HG03108 (cell line): Measurements from ENCODE around the gene TOMM20.
"Not testable (repeated sequence)": the region's sequence is repeated elsewhere in the genome, so short reads cannot be mapped to it uniquely, and the experiment has no call there.

Experiments
- ATAC-seq: cut with Tn5 transposase; IDR thresholded peaks from one replicate; pipeline ENCODE4 v1.9.1; 2021; ENCODE audit warnings: moderate library complexity; ENCODE audit not compliant: unreplicated experiment

TOMM20 gene

DNA sequence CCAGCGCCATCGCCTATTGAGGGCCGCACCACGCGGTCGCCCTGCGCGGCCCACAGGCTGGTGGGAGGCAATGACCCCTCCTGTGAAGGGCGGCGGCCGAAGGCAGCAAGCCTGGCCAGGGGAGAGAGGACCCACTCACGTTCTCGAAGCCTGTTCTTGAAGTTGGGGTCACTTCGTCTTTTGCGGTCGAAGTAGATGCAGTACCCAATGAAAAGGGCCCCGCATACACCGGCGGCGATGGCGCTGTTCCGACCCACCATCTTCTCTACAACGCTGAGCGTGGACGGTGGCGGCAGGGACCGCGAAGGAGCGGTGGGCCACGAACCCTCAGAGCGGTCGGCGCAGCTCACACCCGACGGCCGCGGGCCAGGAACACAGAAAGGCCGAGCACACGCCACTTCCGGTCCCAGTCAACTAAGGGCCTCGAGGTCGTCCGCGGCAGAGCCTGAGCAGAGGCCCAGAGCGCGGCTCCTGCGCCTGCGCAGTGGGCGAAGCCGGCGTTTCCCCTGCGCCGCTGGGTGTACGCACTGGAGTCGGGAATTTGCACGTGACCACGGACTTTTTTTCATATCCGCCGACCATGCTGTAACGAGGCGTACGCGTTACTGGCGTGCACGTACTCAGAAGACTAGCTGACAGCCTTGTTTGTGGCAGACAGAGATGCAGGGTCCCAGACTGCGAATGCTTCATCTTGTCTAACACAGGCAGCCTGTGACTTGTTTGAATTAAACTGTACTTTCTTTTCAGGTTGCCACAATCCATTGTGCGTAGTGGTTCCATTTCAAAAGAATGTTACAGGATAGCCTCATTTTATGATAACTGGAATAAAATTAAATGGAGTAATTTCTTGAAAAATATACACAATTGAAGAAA is at the start of gene TOMM20:
TSS of gene TOMM20 (minus strand) at position 382 of the 873 bp plus-strand sequence. CDS start at position 260, 122 bp downstream.
- peak; percentile 92 for ATAC-seq

DNA sequence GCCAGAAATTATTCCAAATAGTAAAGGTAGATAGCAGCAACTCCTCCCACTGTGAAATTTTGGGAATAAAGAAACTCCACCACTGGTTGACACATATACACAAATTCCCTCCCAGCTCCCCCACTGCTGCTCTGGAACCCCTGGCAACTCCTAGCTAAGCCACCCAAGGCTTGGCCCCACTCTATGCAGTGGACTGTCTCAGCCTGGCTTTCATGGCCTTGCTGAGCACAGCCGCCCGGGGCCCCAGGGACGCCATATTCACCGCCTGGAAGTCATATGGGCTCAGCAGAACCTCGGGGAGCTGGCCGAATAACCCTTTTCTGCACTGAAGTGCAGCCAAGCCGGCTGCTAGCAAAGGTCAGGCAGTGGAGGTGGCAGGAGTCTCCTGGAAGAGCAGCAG is 47.8 kb upstream of the TOMM20 start:
- ATAC-seq: no peak

DNA sequence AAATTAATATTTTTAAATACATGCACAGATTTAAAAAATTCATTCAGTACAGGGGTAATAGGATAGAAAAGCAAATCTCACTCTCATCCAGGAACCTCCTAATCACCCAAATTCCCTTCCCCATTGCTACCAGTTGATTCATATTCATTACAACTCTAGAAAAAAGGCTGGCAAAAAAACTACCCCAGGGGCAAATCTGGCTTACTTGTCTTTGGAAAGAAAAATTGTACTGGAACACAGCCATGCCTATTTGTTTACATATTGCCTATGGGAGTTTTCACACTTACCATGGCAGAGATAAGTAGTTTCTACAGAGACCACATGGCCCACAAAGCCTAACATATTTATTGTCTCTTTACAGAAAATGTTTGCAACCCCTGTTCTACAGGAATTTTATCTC is 41.3 kb upstream of the TOMM20 start:
- no peak for ATAC-seq

DNA sequence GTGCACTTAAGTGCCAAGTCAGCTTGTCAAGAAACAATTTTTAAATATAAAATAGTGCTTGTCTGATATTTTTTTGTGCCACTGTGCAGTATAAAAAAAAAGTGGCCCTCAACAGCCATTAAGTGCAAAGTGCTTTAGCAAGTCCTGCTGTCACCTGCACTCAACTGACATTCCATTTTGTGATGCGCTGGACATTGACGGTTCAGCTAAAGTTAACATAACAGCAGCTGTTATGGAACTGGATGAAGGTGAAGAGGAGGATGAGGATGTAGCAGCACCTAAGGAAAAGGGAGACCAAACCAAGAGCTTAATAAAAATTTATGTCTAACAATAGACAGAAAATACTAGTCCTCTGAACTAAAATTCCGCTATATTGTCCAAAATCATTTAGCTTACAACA is 39.7 kb upstream of the TOMM20 start:
- no peak for ATAC-seq

DNA sequence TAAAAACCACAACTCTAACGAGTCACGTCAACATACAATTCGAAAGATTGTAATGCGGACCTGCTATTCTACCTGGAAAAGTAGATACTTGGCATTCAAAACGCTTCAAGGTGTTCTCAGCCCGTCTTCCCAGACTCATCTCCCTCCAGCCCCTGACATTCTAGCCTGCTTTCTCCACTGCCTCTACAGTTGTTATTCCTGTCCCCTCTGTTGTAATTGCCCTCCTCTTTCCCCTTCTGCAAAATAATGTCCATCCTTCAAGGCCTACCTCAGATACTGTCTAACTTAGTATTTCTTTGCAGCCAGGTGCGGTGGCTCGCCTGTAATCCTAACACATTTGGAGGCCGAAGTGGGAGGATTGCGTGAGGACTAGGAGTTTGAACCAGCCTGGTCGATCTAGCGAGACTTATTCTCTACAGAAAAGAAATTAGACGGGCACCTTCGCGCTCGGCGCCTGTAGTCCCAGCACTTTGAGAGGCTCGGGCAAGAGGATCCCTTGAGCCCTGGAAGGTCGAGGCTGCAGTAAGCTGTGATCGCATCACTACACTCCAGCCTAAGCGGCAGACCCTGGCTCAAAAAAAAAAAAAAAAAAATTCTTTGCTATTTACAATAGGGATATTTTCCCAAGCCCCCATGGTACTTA is 33.2 kb upstream of the TOMM20 start:
- no peak for ATAC-seq

DNA sequence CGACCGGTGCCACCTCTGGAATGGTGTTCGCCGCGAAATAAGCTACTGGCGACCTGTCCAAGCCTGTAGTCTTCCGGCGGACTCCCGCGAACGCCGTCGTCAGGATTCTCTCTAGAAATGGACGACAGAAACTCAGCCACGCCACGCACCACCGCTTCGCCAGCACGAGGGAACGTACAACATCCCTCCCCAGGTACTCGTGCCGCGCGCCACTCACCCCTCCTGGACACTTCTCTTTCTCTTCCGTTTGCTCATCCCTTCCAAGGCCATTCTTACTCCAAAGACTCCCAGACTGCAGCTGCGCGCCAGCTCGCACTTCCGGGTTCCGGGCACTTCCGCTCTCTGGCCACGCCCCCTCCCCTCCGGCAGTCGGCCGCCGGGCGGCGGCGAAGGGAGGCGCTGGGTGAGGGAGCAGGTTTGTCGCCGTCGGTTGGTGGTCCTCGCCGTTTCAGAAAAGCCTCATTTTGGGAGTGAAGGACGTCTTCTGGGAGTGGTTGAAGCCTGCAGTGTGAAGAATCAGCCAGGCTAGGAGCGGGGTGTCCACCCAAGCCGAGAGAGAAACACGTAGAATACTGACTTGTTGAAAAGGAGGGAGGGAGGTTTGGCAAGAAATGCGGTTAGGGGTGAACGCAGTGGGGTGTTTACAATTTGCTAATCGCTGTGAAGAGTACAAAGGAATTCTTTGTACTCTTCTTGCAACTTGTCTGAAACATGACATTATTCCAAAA is 32.5 kb upstream of the TOMM20 start, which contains the start of gene RBM34:
TSS of gene RBM34 (minus strand) at position 294 of the 728 bp plus-strand sequence. CDS start at position 270, 24 bp downstream.
- ATAC-seq: peak; percentile 91

DNA sequence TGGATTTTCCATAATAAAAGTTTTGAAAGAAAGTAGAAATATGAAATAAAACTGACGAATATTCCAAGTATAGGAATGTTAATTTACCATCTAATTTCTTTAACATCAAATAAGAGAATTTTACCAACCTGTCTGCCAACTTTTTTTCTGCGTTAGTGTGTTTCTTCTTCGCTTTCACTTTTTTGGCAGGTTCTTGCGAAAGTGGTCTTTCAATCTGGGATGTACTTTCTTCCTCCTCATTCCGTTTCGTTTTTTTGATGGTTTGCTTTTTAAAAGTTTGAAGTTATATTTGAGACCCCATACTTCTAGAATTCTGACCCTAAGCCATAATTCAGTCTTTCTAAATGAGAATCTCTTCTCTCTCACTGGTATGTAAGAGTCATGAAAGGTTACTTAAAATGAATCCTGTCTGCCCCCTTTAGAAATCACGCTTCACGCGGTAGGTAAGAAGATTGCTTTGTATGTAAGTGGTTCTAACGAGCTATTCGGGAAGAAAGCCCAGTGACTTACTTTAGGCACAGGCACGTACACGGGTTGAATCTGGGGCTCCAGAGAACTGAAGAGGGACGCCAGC is 31.8 kb upstream of the TOMM20 start:
- peak; percentile 37 for ATAC-seq

DNA sequence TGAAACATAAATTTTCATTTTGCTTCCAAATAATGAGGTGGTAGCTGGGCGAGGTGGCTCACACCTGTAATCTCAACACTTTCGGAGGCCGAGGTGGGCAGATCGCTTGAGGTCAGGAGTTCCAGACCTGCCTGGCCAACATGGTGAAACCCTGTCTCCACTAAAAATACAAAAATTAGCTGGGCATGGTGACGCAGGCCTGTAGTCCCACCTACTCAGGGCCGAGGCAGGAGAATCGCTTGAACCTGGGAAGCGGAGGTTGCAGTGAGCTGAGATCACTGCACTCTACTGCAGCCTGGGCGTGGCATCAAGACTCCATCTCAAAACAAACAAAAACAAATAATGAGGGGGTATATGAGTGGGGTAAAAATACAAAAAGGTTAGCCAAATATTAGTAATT is 31.3 kb upstream of the TOMM20 start:
- not testable (repeated sequence) for ATAC-seq

DNA sequence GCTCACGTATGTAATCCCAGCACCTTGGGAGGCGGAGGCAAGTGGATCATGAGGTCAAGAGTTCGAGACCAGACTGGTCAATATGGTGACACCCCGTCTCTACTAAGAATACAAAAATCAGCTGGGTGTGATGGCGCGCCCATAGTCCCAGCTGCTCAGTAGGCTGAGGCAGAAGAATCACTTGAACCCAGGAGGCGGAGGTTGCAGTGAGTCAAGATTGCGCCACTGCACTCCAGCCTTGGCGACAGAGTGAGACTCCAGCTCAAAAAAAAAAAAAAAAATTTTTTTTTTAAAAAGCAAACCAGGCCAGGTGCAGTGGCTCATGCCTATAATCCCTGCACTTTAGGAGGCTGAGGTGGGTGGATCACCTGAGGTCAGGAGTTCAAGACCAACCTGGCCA is 30.6 kb upstream of the TOMM20 start:
- not testable (repeated sequence) for ATAC-seq

DNA sequence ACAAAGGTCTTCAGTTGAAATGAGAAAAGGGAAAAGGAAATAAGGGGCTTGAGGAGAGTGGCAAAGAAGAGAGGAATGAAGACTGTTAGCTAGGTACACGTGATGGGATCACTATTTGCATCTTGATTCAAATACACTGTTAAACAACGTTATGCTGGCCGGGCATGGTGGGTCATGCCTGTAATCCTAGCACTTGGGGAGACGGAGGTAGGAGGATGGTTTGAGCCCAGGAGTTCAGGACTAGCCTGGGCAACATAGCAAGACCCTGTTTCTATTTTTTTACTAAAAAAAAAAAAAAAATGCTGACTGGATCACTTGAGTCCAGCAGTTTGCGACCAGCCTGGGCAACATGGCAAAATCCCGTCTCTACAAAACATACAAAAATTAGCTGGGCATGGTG is 30.0 kb upstream of the TOMM20 start:
- no peak for ATAC-seq

DNA sequence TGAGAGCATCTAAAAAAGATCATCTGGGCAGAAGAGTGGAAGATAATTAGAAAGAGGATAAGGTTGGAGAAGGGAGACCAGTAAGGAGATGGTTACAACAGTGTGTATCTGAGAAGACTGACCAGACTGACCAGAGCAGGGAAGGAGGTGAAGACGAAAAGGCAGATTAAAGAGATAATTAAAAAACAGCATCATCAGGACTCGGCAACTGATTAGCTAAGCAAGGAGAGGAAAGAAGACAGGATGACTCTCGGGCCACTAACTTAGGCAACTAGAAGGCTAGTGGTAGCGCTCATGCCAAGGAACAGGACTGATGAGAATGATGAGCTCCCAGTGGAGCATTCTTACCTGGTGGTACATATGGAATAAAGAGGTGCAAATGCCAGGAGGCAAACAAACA is 28.5 kb upstream of the TOMM20 start:
- ATAC-seq: no peak

DNA sequence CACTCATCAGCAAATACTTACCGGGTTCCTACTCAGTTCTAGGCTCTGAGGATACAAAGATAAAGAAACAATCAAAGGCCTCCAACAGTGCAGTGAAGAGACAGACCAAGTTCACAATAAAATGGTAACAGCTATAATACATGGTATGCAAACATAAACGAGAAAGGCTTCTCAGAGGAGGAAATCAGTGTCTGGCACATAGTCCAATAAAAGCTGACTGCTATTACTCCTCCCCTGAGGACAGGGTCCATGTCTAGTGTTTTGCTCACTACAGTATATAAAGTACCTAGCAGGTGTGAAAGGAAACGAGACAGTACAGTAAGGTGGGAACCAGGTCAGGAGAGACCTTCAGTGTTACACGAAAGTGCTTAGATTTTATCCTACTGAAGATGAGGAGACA is 28.1 kb upstream of the TOMM20 start:
- ATAC-seq: no peak

DNA sequence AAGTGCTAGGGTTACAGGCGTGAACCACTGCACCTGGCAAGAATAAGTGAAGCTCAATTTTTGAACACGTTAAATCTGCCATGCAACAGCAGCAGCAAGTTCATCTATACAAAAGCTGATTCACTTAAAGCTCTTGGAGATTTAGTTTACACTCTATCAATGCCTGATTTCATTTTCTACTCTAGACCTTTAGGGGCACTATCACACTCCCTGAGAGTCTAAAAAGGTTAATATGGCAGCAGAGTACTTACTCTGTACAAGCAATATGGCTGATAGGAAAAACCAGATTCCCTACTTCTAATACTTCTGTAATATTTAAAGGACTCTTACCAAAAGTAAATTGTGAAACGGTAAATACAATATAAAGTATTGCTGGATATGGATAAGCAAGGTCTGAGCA is 27.6 kb upstream of the TOMM20 start:
- no peak for ATAC-seq

DNA sequence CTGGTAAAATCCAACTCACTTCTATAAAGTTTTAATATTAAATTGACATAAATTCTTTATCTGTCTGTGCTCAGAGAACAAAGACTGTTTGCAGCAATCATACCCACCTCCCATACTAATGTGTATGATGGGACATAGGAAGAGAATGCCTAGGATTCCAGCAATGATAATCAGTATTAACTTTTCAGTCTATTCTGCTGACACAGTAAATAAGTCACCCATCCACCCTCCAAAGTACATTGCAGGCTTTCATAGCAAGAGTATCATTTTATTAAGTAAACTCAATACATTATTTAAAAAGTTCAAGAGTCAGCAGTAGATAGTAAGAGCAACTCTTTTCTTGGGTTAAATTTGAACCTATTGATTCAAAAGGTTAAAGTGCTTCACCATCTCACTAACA is 23.6 kb upstream of the TOMM20 start:
- no peak for ATAC-seq

DNA sequence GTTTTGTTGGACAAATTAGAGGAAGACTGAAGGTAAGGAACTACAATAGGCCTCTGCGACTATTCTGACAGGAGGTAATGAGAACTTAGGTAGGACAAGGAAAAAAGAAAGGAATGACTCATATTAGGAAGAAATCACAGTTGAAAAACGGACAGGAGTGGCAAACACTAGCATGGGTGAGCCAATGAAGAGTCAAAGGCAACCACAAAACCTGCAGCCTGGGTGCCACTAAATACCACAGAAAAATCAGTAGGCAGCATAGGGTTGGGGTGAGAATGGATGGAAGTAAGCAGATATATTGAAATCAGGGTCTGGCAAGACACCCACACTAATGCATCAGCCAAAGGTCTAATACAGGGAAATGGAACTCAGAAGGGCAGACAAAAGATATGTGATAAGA is 22.4 kb upstream of the TOMM20 start:
- ATAC-seq: no peak

DNA sequence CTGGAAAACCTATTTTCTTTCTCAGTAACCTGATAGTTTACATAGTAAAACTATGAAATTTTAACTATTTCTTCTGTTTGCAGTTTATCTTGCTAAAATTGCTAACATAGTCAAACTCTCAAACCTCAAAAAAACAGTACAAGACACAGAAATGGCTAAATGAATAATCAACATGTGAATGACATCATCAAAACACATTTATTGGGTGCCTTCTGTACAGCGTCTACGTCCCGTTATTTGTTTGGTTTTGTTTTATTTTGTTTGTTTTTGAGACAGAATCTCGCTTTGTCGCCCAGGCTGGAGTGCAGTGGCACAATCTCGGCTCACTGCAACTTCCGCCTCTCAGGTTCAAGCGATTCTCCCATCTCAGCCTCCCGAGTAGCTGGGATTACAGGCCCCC is 21.2 kb upstream of the TOMM20 start:
- ATAC-seq: no peak

DNA sequence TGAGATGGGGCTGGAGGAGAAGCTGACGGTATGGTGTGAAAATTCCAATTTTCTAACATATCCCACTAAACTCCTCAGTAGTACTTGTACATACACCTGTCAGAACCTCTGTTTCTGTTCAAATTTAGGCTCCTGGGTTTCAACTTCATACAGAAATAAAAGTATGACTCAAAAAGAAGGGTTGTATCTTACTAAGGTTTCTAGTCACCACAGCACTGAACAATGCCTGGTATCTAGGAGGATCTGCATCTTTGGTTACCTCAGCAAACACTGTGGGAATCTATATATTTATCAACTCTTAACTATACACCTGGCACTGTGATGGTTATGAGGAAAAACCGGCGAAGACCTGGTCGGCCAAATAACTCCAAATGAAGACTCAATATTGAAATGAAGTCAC is 18.6 kb upstream of the TOMM20 start:
- ATAC-seq: no peak

DNA sequence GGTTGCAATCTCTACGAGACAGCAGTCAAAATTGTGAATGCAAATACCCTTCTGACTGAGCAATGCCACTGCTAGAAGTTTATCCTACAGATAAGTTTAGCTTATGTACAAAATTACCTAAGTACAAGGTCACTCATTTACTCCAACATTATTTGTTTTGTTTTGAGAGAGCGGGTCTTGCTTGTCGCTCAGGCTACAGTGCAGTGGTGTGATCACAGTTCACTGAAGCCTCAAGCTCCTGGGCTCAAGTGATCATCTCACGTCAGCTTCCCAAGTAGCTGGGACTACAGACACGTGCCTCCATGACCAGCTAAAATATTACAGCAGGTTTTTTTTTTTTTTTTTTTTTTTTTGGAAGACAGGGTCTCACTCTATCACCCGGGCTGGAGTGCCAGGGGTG is 17.0 kb upstream of the TOMM20 start:
- no peak for ATAC-seq

DNA sequence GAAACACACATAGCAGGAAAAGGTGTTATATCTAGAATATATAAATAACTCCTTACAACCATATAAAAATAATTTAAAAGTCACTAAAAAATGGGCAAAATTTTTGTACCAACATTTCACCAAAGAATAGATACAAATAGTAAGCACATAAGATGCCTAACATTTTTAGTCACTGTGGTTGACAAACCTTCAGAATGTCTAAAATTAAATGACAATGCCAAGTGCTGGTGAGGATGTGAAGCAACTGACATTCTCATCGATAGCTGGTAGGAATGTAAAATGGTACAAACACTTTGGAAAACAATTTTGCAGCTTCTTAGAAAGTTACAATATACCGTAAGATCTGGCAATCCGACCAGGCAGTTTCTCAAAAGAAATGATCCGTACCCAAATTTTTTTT is 14.4 kb upstream of the TOMM20 start:
- no peak for ATAC-seq

DNA sequence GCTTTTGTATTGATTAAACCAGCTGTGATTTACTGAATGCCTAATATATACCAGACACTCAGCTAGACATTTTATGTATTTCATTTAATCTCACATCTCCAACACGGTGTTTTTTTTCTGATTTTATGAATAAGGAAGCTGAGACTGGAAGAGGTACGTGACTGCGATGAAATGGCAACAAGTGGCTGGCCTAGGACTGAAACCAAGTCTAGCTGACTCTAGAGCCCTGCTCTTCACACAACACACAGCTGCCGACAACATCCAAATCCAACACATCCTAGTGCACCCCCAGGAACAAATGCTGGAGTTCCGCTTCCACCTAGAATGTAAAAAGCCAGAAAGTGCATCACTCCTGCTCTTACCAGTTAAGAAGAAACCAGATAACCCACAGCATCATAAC is 10.7 kb upstream of the TOMM20 start:
- no peak for ATAC-seq

DNA sequence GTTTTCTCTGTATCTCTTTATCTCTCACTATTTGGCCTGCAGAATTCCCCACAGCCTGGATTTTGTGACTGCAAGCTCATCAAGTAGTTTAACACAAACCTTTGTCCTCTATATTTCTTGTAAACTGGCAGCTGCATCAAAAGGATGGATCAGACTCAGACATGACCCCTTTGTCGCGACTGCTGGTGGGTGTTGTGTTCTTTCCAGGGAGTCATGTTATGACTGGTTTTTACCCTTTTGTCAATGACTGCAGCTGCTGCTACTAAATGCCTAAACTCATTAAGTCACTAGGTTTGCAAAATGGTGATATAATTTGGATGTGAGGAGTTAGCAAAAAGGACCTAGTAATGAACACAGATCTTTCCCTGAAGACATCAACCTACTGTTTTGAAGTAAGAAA is 10.2 kb upstream of the TOMM20 start:
- no peak for ATAC-seq
